ENCODE measurements around the gene TICAM1. TPM values are rescaled to one million over a fixed set of nuclear protein-coding genes. Genes with fewer than 3 reads are reported as not detected.
"Not testable (repeated sequence)": the region's sequence is repeated elsewhere in the genome, so short reads cannot be mapped to it uniquely, and the experiment has no call there.

TICAM1 gene
- total RNA-seq, 2 donors from 2014 or later, result 23.4 to 29.1 TPM

DNA sequence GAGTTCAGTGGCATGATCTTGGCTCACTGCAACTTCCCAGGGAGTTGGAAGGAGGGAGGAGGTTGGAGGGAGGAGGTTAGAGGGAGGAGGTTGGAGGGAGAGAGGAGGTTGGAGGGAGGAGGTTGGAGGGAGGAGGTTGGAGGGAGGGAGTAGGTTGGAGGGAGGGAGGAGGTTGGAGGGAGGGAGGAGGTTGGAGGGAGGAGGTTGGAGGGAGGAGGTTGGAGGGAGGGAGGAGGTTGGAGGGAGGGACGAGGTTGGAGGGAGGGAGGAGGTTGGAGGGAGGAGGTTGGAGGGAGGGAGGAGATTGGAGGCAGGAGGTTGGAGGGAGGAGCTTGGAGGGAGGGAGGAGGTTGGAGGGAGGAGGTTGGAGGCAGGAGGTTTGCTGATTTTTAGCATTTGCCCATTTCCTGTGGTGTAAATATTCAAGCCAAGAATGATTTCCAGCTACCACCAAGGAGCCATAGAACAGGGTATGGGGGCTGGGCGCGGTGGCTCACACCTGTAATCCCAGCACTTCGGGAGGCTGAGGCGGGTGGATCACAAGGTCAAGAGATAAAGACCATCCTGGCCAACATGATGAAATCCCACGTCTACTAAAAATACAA, 45.0 kb downstream of the TICAM1 start:
- not testable (repeated sequence) for H3K4me1 Mint-ChIP-seq; H3K9me3 ChIP-seq (ENCODE audit: control insufficient read depth, low read length, poor library complexity, severe bottlenecking); ATAC-seq; H3K27ac Mint-ChIP-seq; H3K36me3 Mint-ChIP-seq (ENCODE audit: low read depth); DNase-seq; H3K4me3 Mint-ChIP-seq
- peaks cover 25% of the 10 kb centered on the region for H3K27me3 Mint-ChIP-seq

- ATAC-seq (no peak), DNase-seq (no peak)
- no peak overlapping the region for H3K27ac Mint-ChIP-seq
- no peaks in the 10 kb centered on the region for H3K9me3 ChIP-seq (ENCODE audit: control insufficient read depth, low read length, poor library complexity, severe bottlenecking)
- H3K36me3 Mint-ChIP-seq (ENCODE audit: low read depth), result no peaks in the 10 kb centered on the region
- no peak overlapping the region for H3K4me3 Mint-ChIP-seq
- H3K27me3 Mint-ChIP-seq, result peaks cover 43% of the 10 kb centered on the region
- no peaks in the 10 kb centered on the region for H3K4me1 Mint-ChIP-seq
Observed at GRCh38 chr19:4781801-4782200, 49.7 kb downstream of the TICAM1 start.

GRCh38 chr19:4780860-4781259, 50.7 kb downstream of the TICAM1 start:
- H3K9me3 ChIP-seq (ENCODE audit: control insufficient read depth, low read length, poor library complexity, severe bottlenecking), result no peaks in the 10 kb centered on the region
- Mint-ChIP-seq H3K4me1 (no peaks in the 10 kb centered on the region), H3K27me3 (peaks cover 48% of the 10 kb centered on the region), H3K36me3 (ENCODE audit: low read depth) (no peaks in the 10 kb centered on the region), H3K4me3 (no peak overlapping the region), H3K27ac (no peak overlapping the region)
- DNase-seq, result no peak
- no peak for ATAC-seq

GRCh38 chr19:4778124-4778523, 53.4 kb downstream of the TICAM1 start:
- H3K4me1 Mint-ChIP-seq; H3K9me3 ChIP-seq (ENCODE audit: control insufficient read depth, low read length, poor library complexity, severe bottlenecking); H3K36me3 Mint-ChIP-seq (ENCODE audit: low read depth); H3K27ac Mint-ChIP-seq; ATAC-seq; DNase-seq; H3K4me3 Mint-ChIP-seq: not testable (repeated sequence)
- peaks cover 66% of the 10 kb centered on the region for H3K27me3 Mint-ChIP-seq

- peaks cover 67% of the 10 kb centered on the region for H3K27me3 Mint-ChIP-seq
- ATAC-seq (no peak), DNase-seq (no peak)
- peaks cover 4% of the 10 kb centered on the region for H3K36me3 Mint-ChIP-seq (ENCODE audit: low read depth)
- no peak overlapping the region for H3K27ac Mint-ChIP-seq
- no peak overlapping the region for H3K4me3 Mint-ChIP-seq
- H3K4me1 Mint-ChIP-seq, result peaks cover 2% of the 10 kb centered on the region
- no peaks in the 10 kb centered on the region for H3K9me3 ChIP-seq (ENCODE audit: control insufficient read depth, low read length, poor library complexity, severe bottlenecking)
Observed at GRCh38 chr19:4776436-4777211, 54.9 kb downstream of the TICAM1 start.

DNA sequence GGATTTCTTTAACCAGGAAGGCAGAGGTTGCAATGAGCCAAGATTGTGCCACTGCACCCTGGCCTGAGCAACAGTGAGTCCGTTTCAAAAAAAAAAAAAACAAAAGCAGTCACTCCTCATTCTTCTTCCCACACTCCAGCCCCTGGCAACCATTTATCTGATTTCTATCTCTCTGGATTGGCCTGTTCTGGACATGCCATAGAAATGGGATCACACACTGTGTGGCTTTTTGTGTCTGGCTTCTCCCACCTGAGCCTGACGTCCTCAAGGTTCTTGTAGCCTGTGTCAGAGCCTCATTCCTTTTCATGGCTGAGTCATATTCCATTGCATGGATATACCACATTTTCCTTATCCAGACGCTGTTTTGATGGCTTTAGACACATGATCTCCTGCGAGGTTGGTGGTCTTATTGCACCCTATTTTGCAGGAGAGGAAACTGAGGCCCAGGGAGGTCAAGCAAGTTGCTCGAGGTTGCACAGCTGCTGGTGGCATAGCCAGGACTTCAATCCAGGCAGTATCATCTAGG, 55.8 kb downstream of the TICAM1 start:
- H3K4me3 Mint-ChIP-seq, result no peak overlapping the region
- no peak overlapping the region for H3K27ac Mint-ChIP-seq
- H3K36me3 Mint-ChIP-seq (ENCODE audit: low read depth), result peaks cover 4% of the 10 kb centered on the region
- DNase-seq (no peak), ATAC-seq (no peak)
- H3K4me1 Mint-ChIP-seq, result peaks cover 2% of the 10 kb centered on the region
- no peaks in the 10 kb centered on the region for H3K9me3 ChIP-seq (ENCODE audit: control insufficient read depth, low read length, poor library complexity, severe bottlenecking)
- H3K27me3 Mint-ChIP-seq, result peaks cover 57% of the 10 kb centered on the region

GRCh38 chr19:4774136-4774535, 57.4 kb downstream of the TICAM1 start:
- H3K36me3 Mint-ChIP-seq (ENCODE audit: low read depth), result peaks cover 4% of the 10 kb centered on the region
- H3K27me3 Mint-ChIP-seq, result peaks cover 57% of the 10 kb centered on the region
- ATAC-seq, result no peak

DNA sequence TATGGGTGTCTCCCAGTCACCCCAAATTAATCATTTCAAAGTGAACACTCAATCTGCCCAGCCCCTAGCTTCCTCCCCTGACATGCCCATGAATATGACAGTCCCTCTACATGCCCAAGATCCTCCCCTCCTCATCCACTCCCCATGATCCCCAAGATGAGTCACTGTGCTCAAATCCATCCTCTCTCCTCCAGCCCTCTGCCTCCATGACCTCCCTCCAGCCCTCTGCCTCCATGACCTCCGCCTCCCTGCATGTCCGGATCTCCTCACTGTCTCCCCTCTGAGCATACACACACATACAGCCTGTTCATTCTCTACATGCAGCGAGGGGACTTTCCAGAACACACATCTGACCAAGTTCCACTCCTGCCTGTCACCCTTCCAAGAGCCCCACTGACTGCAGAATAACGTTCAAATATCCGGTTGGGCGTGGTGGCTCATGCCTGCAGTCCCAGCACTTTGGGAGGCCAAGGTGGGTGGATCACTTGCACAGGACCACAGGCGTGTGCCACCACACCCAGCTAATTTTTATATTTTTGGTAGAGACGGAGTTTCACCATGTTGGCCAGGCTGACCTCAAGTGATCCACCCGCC, 58.4 kb downstream of the TICAM1 start:
- Mint-ChIP-seq H3K36me3 (ENCODE audit: low read depth) (peaks cover 4% of the 10 kb centered on the region), H3K4me1 (peaks cover 2% of the 10 kb centered on the region), H3K4me3 (no peak overlapping the region), H3K27ac (no peak overlapping the region), H3K27me3 (peaks cover 52% of the 10 kb centered on the region)
- DNase-seq (no peak), ATAC-seq (no peak)
- no peaks in the 10 kb centered on the region for H3K9me3 ChIP-seq (ENCODE audit: control insufficient read depth, low read length, poor library complexity, severe bottlenecking)

More at GRCh38 chr19:4774136-4774535, 57.4 kb downstream of the TICAM1 start:
- DNase-seq, result no peak
- Mint-ChIP-seq H3K27ac (no peak overlapping the region), H3K4me3 (no peak overlapping the region), H3K4me1 (peaks cover 2% of the 10 kb centered on the region)
- H3K9me3 ChIP-seq (ENCODE audit: control insufficient read depth, low read length, poor library complexity, severe bottlenecking), result no peaks in the 10 kb centered on the region

DNA sequence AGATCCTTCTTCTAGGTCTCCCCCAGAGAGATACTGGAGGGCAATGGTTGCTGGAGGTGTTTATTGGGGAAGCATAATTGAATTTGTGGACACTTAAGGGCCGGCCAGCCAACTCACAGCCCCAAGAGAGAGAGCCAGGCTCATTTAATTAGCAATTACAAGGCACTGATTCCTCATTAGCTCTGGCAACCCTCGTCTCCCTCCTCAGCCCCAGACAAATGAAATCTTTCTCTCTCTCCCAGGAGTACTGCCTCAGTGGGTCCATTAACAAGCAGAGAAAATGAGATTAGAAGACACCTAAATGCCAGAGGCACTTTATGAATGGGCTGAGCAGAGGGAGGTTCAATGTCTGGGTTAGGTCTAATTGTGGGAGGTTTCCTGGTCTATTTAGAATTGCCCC, 58.9 kb downstream of the TICAM1 start:
- Mint-ChIP-seq H3K4me3 (no peak overlapping the region), H3K36me3 (ENCODE audit: low read depth) (peaks cover 4% of the 10 kb centered on the region)

GRCh38 chr19:4768934-4769777, 62.4 kb downstream of the TICAM1 start:
- no peak overlapping the region for H3K27ac Mint-ChIP-seq
- peak; percentile 57 to 80 (median 72) for DNase-seq
- H3K4me1 Mint-ChIP-seq, result peaks cover 2% of the 10 kb centered on the region
- H3K4me3 Mint-ChIP-seq, result no peak overlapping the region
- peaks cover 6% of the 10 kb centered on the region for H3K36me3 Mint-ChIP-seq (ENCODE audit: low read depth)
- peak; percentile 96 for ATAC-seq
- H3K27me3 Mint-ChIP-seq, result peaks cover 31% of the 10 kb centered on the region
- H3K9me3 ChIP-seq (ENCODE audit: control insufficient read depth, low read length, poor library complexity, severe bottlenecking), result no peaks in the 10 kb centered on the region

More for the DNA sequence above, 58.9 kb downstream of the TICAM1 start:
- no peaks in the 10 kb centered on the region for H3K9me3 ChIP-seq (ENCODE audit: control insufficient read depth, low read length, poor library complexity, severe bottlenecking)
- H3K27ac Mint-ChIP-seq, result no peak overlapping the region
- H3K27me3 Mint-ChIP-seq, result peaks cover 52% of the 10 kb centered on the region
- H3K4me1 Mint-ChIP-seq, result peaks cover 2% of the 10 kb centered on the region
- DNase-seq (no peak), ATAC-seq (no peak)
